Measurements from ENCODE around the gene TRH.

The TRH gene

GRCh38 chr3:129961141-129961541 is 13.4 kb upstream of the TRH start:
- H3K36me3 ChIP-seq (ENCODE audit: control insufficient read depth in 2 of 2, insufficient read depth in 2 of 2, low read length in 2 of 2): no peaks in the 10 kb centered on the region
- no peaks in the 10 kb centered on the region for H3K27me3 ChIP-seq (ENCODE audit: control insufficient read depth in 2 of 2, insufficient read depth in 2 of 2, low read length in 2 of 2)
- H3K27ac ChIP-seq (ENCODE audit: low read depth in 2 of 2, low read length in 2 of 2): no peak overlapping the region

GRCh38 chr3:129962600-129962999 is 11.9 kb upstream of the TRH start:
- Histone ChIP-seq H3K36me3 (ENCODE audit: control insufficient read depth in 2 of 2, insufficient read depth in 2 of 2, low read length in 2 of 2) (no peaks in the 10 kb centered on the region), H3K9me3 (ENCODE audit: control insufficient read depth in 2 of 2, low read length in 2 of 2) (no peaks in the 10 kb centered on the region), H3K27me3 (ENCODE audit: control insufficient read depth in 2 of 2, insufficient read depth in 2 of 2, low read length in 2 of 2) (no peaks in the 10 kb centered on the region), H3K9ac (ENCODE audit: low read depth in 1 of 2, low read length in 2 of 2) (no peak overlapping the region), H3K4me1 (ENCODE audit: control insufficient read depth in 2 of 2, insufficient read depth in 2 of 2, low read length in 2 of 2) (no peaks in the 10 kb centered on the region), H3K27ac (ENCODE audit: low read depth in 2 of 2, low read length in 2 of 2) (no peak overlapping the region), H3K4me3 (ENCODE audit: low read length in 2 of 2) (no peak overlapping the region)

More at GRCh38 chr3:129961141-129961541, 13.4 kb upstream of the TRH start:
- Histone ChIP-seq H3K4me1 (ENCODE audit: control insufficient read depth in 2 of 2, insufficient read depth in 2 of 2, low read length in 2 of 2) (no peaks in the 10 kb centered on the region), H3K9ac (ENCODE audit: low read depth in 1 of 2, low read length in 2 of 2) (no peak overlapping the region), H3K4me3 (ENCODE audit: low read length in 2 of 2) (no peak overlapping the region), H3K9me3 (ENCODE audit: control insufficient read depth in 2 of 2, low read length in 2 of 2) (no peaks in the 10 kb centered on the region)

- Histone ChIP-seq H3K36me3 (ENCODE audit: control insufficient read depth in 2 of 2, insufficient read depth in 2 of 2, low read length in 2 of 2) (no peaks in the 10 kb centered on the region), H3K27ac (ENCODE audit: low read depth in 2 of 2, low read length in 2 of 2) (no peak overlapping the region), H3K4me1 (ENCODE audit: control insufficient read depth in 2 of 2, insufficient read depth in 2 of 2, low read length in 2 of 2) (no peaks in the 10 kb centered on the region), H3K9ac (ENCODE audit: low read depth in 1 of 2, low read length in 2 of 2) (no peak overlapping the region), H3K27me3 (ENCODE audit: control insufficient read depth in 2 of 2, insufficient read depth in 2 of 2, low read length in 2 of 2) (no peaks in the 10 kb centered on the region), H3K4me3 (ENCODE audit: low read length in 2 of 2) (no peak overlapping the region), H3K9me3 (ENCODE audit: control insufficient read depth in 2 of 2, low read length in 2 of 2) (no peaks in the 10 kb centered on the region)
Observed at GRCh38 chr3:129965937-129966336, 8.6 kb upstream of the TRH start.

- H3K4me3 ChIP-seq (ENCODE audit: low read length in 2 of 2): no peak overlapping the region
- H3K4me1 ChIP-seq (ENCODE audit: control insufficient read depth in 2 of 2, insufficient read depth in 2 of 2, low read length in 2 of 2): no peaks in the 10 kb centered on the region
- no peak overlapping the region for H3K9ac ChIP-seq (ENCODE audit: low read depth in 1 of 2, low read length in 2 of 2)
- H3K27me3 ChIP-seq (ENCODE audit: control insufficient read depth in 2 of 2, insufficient read depth in 2 of 2, low read length in 2 of 2): no peaks in the 10 kb centered on the region
- no peaks in the 10 kb centered on the region for H3K36me3 ChIP-seq (ENCODE audit: control insufficient read depth in 2 of 2, insufficient read depth in 2 of 2, low read length in 2 of 2)
- H3K9me3 ChIP-seq (ENCODE audit: control insufficient read depth in 2 of 2, low read length in 2 of 2): no peaks in the 10 kb centered on the region
- no peak overlapping the region for H3K27ac ChIP-seq (ENCODE audit: low read depth in 2 of 2, low read length in 2 of 2)
Observed at GRCh38 chr3:129966876-129967275, 7.6 kb upstream of the TRH start.

- Histone ChIP-seq H3K36me3 (ENCODE audit: control insufficient read depth in 2 of 2, insufficient read depth in 2 of 2, low read length in 2 of 2) (no peaks in the 10 kb centered on the region), H3K9ac (ENCODE audit: low read depth in 1 of 2, low read length in 2 of 2) (no peak overlapping the region), H3K4me3 (ENCODE audit: low read length in 2 of 2) (no peak overlapping the region), H3K27me3 (ENCODE audit: control insufficient read depth in 2 of 2, insufficient read depth in 2 of 2, low read length in 2 of 2) (peaks cover 0 to 5% of the 10 kb centered on the region in 2 donors), H3K4me1 (ENCODE audit: control insufficient read depth in 2 of 2, insufficient read depth in 2 of 2, low read length in 2 of 2) (no peaks in the 10 kb centered on the region), H3K9me3 (ENCODE audit: control insufficient read depth in 2 of 2, low read length in 2 of 2) (no peaks in the 10 kb centered on the region), H3K27ac (ENCODE audit: low read depth in 2 of 2, low read length in 2 of 2) (no peak overlapping the region)
Observed at GRCh38 chr3:129967761-129968160, 6.8 kb upstream of the TRH start.

- H3K9me3 ChIP-seq (ENCODE audit: control insufficient read depth in 2 of 2, low read length in 2 of 2): no peaks in the 10 kb centered on the region
- H3K9ac ChIP-seq (ENCODE audit: low read depth in 1 of 2, low read length in 2 of 2): no peak overlapping the region
- H3K4me1 ChIP-seq (ENCODE audit: control insufficient read depth in 2 of 2, insufficient read depth in 2 of 2, low read length in 2 of 2): peaks cover 0 to 3% of the 10 kb centered on the region in 2 donors
- H3K36me3 ChIP-seq (ENCODE audit: control insufficient read depth in 2 of 2, insufficient read depth in 2 of 2, low read length in 2 of 2): no peaks in the 10 kb centered on the region
- no peak overlapping the region for H3K4me3 ChIP-seq (ENCODE audit: low read length in 2 of 2)
- H3K27ac ChIP-seq (ENCODE audit: low read depth in 2 of 2, low read length in 2 of 2): no peak overlapping the region
- H3K27me3 ChIP-seq (ENCODE audit: control insufficient read depth in 2 of 2, insufficient read depth in 2 of 2, low read length in 2 of 2): peaks cover 27 to 32% of the 10 kb centered on the region in 2 donors
Observed at GRCh38 chr3:129971351-129972052, 3.0 kb upstream of the TRH start.

GRCh38 chr3:129972301-129972700 is 2.2 kb upstream of the TRH start:
- peaks cover 0 to 3% of the 10 kb centered on the region in 2 donors for H3K4me1 ChIP-seq (ENCODE audit: control insufficient read depth in 2 of 2, insufficient read depth in 2 of 2, low read length in 2 of 2)
- no peak overlapping the region for H3K4me3 ChIP-seq (ENCODE audit: low read length in 2 of 2)
- peaks cover 30 to 34% of the 10 kb centered on the region in 2 donors for H3K27me3 ChIP-seq (ENCODE audit: control insufficient read depth in 2 of 2, insufficient read depth in 2 of 2, low read length in 2 of 2)
- H3K9me3 ChIP-seq (ENCODE audit: control insufficient read depth in 2 of 2, low read length in 2 of 2): no peaks in the 10 kb centered on the region
- no peak overlapping the region for H3K27ac ChIP-seq (ENCODE audit: low read depth in 2 of 2, low read length in 2 of 2)
- H3K9ac ChIP-seq (ENCODE audit: low read depth in 1 of 2, low read length in 2 of 2): no peak overlapping the region
- H3K36me3 ChIP-seq (ENCODE audit: control insufficient read depth in 2 of 2, insufficient read depth in 2 of 2, low read length in 2 of 2): no peaks in the 10 kb centered on the region

- Histone ChIP-seq H3K27me3 (ENCODE audit: control insufficient read depth in 2 of 2, insufficient read depth in 2 of 2, low read length in 2 of 2) (peaks cover 30 to 34% of the 10 kb centered on the region in 2 donors), H3K4me1 (ENCODE audit: control insufficient read depth in 2 of 2, insufficient read depth in 2 of 2, low read length in 2 of 2) (peaks cover 0 to 3% of the 10 kb centered on the region in 2 donors), H3K4me3 (ENCODE audit: low read length in 2 of 2) (no peak overlapping the region), H3K9ac (ENCODE audit: low read depth in 1 of 2, low read length in 2 of 2) (no peak overlapping the region), H3K9me3 (ENCODE audit: control insufficient read depth in 2 of 2, low read length in 2 of 2) (no peaks in the 10 kb centered on the region), H3K27ac (ENCODE audit: low read depth in 2 of 2, low read length in 2 of 2) (no peak overlapping the region), H3K36me3 (ENCODE audit: control insufficient read depth in 2 of 2, insufficient read depth in 2 of 2, low read length in 2 of 2) (no peaks in the 10 kb centered on the region)
Observed at GRCh38 chr3:129973853-129974563, 512 bp upstream of the TRH start.

- Histone ChIP-seq H3K27ac (ENCODE audit: low read depth in 2 of 2, low read length in 2 of 2) (no peak overlapping the region), H3K4me1 (ENCODE audit: control insufficient read depth in 2 of 2, insufficient read depth in 2 of 2, low read length in 2 of 2) (peaks cover 0 to 3% of the 10 kb centered on the region in 2 donors), H3K27me3 (ENCODE audit: control insufficient read depth in 2 of 2, insufficient read depth in 2 of 2, low read length in 2 of 2) (peaks cover 30 to 34% of the 10 kb centered on the region in 2 donors), H3K36me3 (ENCODE audit: control insufficient read depth in 2 of 2, insufficient read depth in 2 of 2, low read length in 2 of 2) (no peaks in the 10 kb centered on the region), H3K9ac (ENCODE audit: low read depth in 1 of 2, low read length in 2 of 2) (no peak overlapping the region), H3K9me3 (ENCODE audit: control insufficient read depth in 2 of 2, low read length in 2 of 2) (no peaks in the 10 kb centered on the region), H3K4me3 (ENCODE audit: low read length in 2 of 2) (peak overlapping the region in 1 of 2 donors; percentile 38)
Observed at GRCh38 chr3:129974833-129975704, 549 bp downstream of the TRH start.

- Histone ChIP-seq H3K4me3 (ENCODE audit: low read length in 2 of 2) (peak overlapping the region in 1 of 2 donors; percentile 38), H3K27me3 (ENCODE audit: control insufficient read depth in 2 of 2, insufficient read depth in 2 of 2, low read length in 2 of 2) (peaks cover 30 to 34% of the 10 kb centered on the region in 2 donors)
Observed at GRCh38 chr3:129975705-129976048, 1.2 kb downstream of the TRH start.

More at GRCh38 chr3:129975705-129976048, 1.2 kb downstream of the TRH start:
- H3K36me3 ChIP-seq (ENCODE audit: control insufficient read depth in 2 of 2, insufficient read depth in 2 of 2, low read length in 2 of 2): no peaks in the 10 kb centered on the region
- H3K9ac ChIP-seq (ENCODE audit: low read depth in 1 of 2, low read length in 2 of 2): no peak overlapping the region
- H3K27ac ChIP-seq (ENCODE audit: low read depth in 2 of 2, low read length in 2 of 2): no peak overlapping the region
- peaks cover 0 to 3% of the 10 kb centered on the region in 2 donors for H3K4me1 ChIP-seq (ENCODE audit: control insufficient read depth in 2 of 2, insufficient read depth in 2 of 2, low read length in 2 of 2)
- no peaks in the 10 kb centered on the region for H3K9me3 ChIP-seq (ENCODE audit: control insufficient read depth in 2 of 2, low read length in 2 of 2)

Data from mucosa of rectum (tissue), 2 donors.